ENCODE measurements around the gene ODF2.
"Not testable (repeated sequence)": the region's sequence is repeated elsewhere in the genome, so short reads cannot be mapped to it uniquely, and the experiment has no call there.

ODF2 gene

GRCh38 chr9:128424268-128424780, 31.5 kb upstream of the ODF2 start:
- DNase-seq: no peak

GRCh38 chr9:128428644-128429512, 26.9 kb upstream of the ODF2 start:
- no peak for DNase-seq

DNA sequence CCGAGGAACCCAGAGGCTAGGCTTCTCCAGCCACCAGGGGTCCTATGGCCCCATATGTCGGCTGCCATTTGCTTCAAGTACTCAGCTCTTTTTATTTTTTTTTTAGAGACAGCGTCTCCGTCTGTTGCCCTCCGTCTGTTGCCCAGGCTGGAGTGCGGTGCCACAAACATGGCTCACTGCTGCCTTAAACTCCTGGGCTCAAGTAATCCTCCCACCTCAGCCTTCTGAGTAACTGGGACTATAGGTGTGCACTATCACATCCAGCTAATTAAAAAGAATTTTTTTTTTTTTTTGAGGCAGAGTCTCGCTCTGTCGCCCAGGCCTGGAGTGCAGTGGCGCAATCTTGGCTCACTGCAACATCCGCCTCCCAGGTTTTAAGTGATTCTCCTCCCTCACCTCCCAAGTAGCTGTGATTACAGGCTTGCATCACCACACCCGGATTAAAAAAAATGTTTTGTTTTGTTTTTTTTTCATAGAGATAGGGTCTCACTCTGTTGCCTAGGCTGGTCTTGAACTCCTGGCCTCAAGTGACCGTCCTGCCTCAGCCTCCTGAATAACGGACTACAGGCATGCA, 26.2 kb upstream of the ODF2 start:
- DNase-seq: no peak

DNA sequence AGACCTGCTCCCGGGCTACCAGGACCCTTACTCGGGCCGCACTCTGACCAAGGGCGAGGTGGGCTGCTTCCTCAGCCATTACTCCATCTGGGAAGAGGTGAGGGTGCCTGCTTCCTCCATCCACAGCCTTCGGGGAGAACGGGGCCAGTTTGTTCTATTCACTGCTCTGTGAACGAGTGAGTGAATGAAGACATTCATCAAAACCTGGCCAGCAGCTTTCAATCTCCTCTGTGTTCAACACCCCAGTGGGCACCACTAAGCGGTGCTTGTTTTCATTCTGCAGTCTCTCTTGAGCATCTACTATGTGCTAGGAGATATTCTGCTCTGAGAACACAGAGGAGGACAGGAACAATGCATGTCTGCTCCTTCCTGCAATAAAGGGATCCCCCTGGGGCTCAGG, 24.6 kb upstream of the ODF2 start:
- no peak for DNase-seq

DNA sequence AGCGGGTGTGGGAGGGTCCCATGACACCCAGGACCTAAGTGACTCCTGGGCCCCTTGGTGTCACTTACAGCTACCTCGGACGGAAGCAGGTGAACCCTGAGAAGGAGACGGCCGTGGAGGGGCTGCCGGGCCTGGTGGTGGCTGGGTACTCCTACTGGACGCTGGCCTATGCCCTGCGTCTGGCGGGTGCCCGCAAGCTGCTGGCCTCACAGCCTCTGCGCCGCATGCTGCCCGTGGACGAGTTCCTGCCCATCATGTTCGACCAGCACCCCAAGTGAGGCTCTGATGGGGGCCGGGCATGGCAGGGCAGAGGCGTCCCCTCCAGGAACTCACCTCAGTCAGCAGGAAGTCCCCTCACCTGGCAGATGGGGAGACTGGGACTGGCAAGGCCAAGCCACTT, 21.5 kb upstream of the ODF2 start:
- no peak for DNase-seq

DNA sequence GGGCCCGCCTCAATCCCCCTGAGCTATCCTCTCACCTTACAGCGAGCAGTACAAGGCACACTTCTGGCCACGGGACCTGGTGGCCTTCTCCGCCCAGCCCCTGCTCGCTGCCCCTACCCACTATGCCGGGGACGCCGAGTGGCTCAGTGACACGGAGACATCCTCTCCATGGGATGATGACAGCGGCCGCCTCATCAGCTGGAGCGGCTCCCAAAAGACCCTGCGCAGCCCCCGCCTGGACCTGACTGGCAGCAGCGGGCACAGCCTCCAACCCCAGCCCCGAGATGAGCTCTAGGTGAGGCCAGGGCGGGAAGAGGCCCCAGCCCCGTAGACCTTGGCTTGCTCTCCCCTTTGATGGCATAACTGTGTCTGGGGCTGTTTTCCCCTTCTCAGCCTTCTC, 20.2 kb upstream of the ODF2 start:
- no peak for DNase-seq

GRCh38 chr9:128438343-128439109, 17.3 kb upstream of the ODF2 start:
- DNase-seq: peak; percentile 39

DNA sequence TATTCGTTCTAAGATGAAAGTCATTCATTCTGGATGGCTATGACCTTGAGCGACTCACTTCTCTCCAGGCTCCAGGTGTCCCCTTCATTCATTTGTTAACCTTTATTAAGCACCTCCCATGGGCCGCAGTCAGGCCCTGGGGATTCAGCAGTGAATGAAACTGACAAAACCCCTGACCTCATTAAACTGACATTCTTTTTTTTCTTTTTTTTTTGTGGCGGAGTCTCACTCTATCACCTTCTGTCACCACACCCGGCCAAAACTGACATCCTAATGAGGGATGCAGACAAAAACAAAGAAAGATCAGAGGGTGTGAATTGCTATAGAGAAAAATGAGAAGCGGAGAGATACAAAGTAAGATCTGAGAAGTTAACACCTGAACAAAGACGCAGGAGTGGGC, 16.5 kb upstream of the ODF2 start:
- DNase-seq: no peak

GRCh38 chr9:128442150-128442549, 13.7 kb upstream of the ODF2 start:
- DNase-seq: no peak

DNA sequence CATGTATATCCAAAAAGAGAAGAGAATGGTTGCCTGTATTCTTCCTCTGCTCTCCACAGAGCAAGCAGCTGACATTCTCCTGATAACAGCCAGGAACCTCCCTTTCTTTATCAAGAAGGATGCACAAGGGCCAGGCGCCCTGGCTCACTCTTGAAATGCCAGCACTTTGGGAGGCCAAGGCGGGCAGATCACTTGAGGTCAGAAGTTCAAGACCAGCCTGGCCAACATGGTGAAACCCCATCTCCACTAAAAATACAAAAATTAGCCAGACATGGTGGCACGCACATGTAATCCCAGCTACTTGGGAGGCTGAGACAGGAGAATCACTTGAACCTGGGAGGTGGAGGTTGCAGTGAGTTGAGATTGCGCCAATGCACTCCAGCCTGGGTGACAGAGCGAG, 9.3 kb upstream of the ODF2 start:
- DNase-seq: not testable (repeated sequence)

- DNase-seq: no peak
Observed at GRCh38 chr9:128448746-128449145, 7.1 kb upstream of the ODF2 start.

GRCh38 chr9:128454991-128455390, 815 bp upstream of the ODF2 start:
- DNase-seq: no peak

GRCh38 chr9:128456613-128457061, 831 bp downstream of the ODF2 start:
- DNase-seq: peak; percentile 68

- no peak for DNase-seq
Observed at GRCh38 chr9:128457207-128457606, 1.4 kb downstream of the ODF2 start.

DNA sequence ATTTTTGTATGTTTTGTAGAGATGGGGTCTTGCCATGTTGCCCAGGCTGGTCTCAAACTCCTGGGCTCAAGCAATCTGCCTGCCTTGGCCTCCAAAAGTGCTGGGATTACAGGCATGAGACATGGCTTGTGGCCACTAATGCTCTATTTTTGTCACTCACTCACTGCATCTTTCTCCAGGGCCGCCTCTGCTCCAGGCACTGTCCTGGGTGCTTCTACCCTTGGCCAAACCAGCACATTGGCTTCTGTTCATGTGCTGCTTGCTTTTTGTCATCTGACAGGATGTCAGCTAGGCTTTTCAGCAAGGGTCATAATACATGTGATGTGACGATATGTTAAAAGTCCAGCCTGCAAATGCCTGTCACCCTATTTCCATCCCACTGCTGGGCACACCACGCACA, 3.2 kb downstream of the ODF2 start:
- DNase-seq: no peak

DNA sequence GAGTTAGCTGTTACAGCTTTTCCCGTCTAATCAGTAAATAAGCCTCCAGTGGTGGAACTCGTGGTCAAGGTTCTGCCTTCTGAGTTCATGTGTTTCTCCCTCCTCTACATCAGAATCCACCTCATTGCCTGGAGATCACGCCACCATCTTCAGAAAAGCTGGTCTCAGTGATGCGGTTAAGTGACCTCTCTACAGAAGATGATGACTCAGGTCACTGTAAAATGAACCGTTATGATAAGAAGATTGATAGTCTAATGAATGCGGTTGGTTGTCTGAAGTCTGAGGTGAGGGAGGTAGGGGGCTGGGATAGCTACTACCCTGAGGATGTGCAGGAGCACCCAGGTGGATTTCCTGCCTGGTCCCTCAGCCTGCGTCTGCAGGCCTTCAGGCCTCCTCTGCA, 13.3 kb downstream of the ODF2 start:
- no peak for DNase-seq

DNA sequence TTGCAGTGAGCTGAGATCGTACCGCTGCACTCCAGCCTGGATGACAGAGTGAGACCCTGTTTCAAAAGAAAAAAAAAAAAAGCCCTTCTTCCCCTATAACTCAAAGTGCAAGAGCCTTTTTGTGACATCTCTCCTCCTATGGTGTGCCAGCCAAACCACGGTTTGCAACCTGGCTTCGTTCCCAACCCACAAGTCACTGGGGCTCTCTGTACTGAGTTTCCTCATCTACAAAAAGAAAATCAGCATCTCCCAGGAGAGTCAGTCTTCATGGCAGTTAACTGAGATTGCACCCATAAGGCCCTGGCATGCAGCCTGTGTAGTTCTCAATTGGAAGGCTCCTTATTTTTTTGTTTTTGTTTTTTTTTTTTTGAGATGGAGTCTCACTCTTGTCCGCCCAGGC, 14.8 kb downstream of the ODF2 start:
- no peak for DNase-seq

DNA sequence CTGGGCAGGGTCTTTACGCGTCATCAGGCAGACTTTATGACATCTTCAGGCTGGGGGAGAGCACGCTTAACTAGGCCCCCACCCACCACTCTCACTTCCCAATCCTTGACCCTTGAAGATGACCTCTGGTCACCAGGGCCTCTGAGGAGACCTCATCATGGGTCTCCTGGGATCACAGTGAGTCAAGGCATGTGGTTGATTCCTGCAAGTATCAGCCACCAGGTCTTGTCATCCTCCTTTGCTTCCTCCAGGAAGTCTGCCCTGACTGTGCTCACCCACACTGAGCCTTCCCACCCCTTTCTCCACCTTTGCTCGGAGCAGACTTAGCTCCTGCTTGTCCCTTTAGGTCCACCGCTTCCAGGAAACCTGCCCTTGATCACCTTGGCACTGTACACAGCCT, 17.3 kb downstream of the ODF2 start:
- DNase-seq: no peak

GRCh38 chr9:128475867-128476266, 20.1 kb downstream of the ODF2 start:
- DNase-seq: no peak

DNA sequence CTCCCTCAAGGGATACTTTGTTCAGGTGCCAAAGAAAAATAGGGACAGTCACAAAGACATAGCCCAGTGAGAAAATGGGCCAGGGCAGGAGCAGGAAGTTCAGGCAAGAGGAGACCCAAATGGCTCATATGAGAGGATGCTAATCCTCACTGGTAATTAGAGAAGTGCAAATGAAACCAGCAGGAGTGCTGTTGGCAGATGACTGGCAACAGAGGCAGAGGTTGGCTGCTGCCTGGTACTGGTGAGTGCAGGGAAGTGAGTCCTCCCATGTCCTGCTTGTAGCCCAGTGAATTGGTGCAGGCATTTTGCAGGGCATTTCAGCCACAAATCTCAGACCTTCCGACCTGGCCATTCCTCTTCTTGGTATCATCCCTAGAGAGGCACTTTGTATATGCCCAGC, 23.5 kb downstream of the ODF2 start:
- no peak for DNase-seq

- no peak for DNase-seq
Observed at GRCh38 chr9:128481561-128481960, 25.8 kb downstream of the ODF2 start.

- DNase-seq: no peak
Observed at GRCh38 chr9:128482186-128482585, 26.4 kb downstream of the ODF2 start.

DNA sequence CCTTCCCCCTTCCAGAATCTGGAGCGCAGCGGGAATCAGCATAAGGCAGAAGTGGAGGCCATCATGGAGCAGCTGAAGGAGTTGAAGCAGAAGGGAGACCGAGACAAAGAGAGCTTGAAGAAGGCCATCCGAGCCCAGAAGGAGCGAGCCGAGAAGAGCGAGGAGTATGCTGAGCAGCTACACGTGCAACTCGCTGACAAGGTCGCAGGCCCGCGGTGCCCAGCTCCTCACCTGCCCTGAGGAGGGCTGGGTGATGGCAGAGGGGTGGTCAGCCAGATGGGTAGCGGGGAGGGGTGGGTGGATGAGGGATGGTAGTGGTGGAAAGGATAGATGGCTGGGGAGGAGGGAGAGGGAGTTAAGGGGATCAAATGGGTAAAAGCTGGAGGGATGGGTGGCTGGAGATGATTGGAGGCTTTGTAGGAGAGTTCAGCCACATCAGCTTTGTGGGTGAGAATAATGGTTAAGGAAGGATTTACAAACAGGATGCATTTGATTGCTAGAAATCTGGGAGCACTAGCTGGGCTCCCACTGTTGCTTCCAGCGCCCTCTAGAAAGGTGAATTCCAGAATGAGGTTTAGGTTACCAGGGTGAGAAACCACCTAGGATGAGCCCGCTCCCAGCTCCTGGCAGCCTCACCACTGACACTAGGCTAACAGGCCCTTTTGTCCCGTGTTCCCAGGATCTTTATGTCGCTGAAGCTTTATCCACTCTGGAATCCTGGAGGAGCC, 29.0 kb downstream of the ODF2 start:
- no peak for DNase-seq
